Smooth muscle cell of trachea (primary cell): ENCODE results near the gene XAGE2. TPM values are rescaled to one million over a fixed set of nuclear protein-coding genes. Genes with fewer than 3 reads are reported as not detected.

Experiments used
- total RNA-seq: library from RNA; depleted of rRNA; stranded (reverse); fragments of >200 nt; gene quantifications from 2 replicates; pipeline ENCODE4 v1.2.1, GENCODE V29; 2014

XAGE2 gene, protein sequence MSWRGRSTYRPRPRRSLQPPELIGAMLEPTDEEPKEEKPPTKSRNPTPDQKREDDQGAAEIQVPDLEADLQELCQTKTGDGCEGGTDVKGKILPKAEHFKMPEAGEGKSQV
- not detected in 2 replicates for total RNA-seq

GRCh38 chrX:52368368-52369055 is at the start of gene XAGE2:
TSS of gene XAGE2 (plus strand) at chrX:52369021. CDS start at chrX:52370015, 994 bp downstream.

Other genes with a start within 250 kb of the XAGE2 start
- gene MAGED4, start 184.1 kb upstream of the XAGE2 start, total RNA-seq = 34.0 and 38.5 TPM in 2 replicates
- gene XAGE1A, start 126.8 kb downstream of the XAGE2 start, total RNA-seq = not detected in 2 replicates
- not detected in 2 replicates for gene XAGE1B, start 148.0 kb downstream of the XAGE2 start, total RNA-seq